Stomach smooth muscle (tissue), 2 donors: ENCODE results near the gene RCC2.

Experiments
- H3K27ac ChIP-seq: one replicate; pipeline ENCODE4 v1.7.0; 2013; ENCODE audit warnings: mild to moderate bottlenecking, low read length, inconsistent platforms
- H3K27me3 ChIP-seq, 2 donors: one replicate each; pipeline ENCODE4 v1.7.0; 2013; ENCODE audit warnings: low read length in 2 of 2; ENCODE audit not compliant: insufficient read depth in 2 of 2, control insufficient read depth in 1 of 2
- H3K36me3 ChIP-seq, 2 donors: one replicate each; pipeline ENCODE4 v1.7.0; 2013; ENCODE audit warnings: low read length in 2 of 2; ENCODE audit not compliant: control insufficient read depth in 2 of 2, insufficient read depth in 2 of 2
- H3K4me1 ChIP-seq: one replicate; pipeline ENCODE4 v1.7.0; 2013; ENCODE audit warnings: low read length; ENCODE audit not compliant: control insufficient read depth, insufficient read depth
- H3K4me3 ChIP-seq, 2 donors: one replicate each; pipeline ENCODE4 v1.7.0; 2013; ENCODE audit warnings: low read length in 2 of 2
- H3K9ac ChIP-seq, 2 donors: one replicate each; pipeline ENCODE4 v1.7.0; 2013; ENCODE audit warnings: low read length in 2 of 2, mild to moderate bottlenecking in 1 of 2
- H3K9me3 ChIP-seq, 2 donors: one replicate each; pipeline ENCODE4 v1.7.0; 2013; ENCODE audit warnings: low read length in 2 of 2; ENCODE audit not compliant: control insufficient read depth in 2 of 2
- donor health status: healthy.
- donor health status: Pancreatic carcinoma.

The RCC2 gene

DNA sequence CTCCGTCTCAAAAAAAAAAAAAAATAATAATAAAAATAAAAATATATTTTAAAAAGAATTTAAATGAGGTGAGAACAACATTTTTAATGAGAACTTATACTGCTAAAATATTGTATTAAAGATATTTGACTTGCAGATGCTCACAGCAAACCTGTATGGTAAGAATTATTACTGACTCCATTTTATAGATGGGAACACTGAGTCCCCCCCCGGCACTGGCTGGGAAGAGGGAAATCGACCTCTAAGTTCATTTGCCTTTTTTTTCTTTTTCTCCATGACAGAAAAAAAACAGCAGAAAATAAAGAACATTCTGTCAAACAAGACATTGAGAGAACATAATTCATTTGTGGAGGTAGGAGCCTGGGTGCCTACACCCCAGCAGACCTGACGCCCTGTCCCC is 80.9 kb downstream of the RCC2 start:
- Histone ChIP-seq H3K36me3 (no peaks in the 10 kb centered on the region), H3K9me3 (no peaks in the 10 kb centered on the region), H3K4me3 (no peak overlapping the region), H3K9ac (no peak overlapping the region), H3K27ac (no peak overlapping the region), H3K27me3 (peaks cover 0 to 8% of the 10 kb centered on the region in 2 donors), H3K4me1 (no peaks in the 10 kb centered on the region)
